HEK293T (cell line): Measurements from ENCODE around the gene SPCS1.
"Not testable (repeated sequence)": the region's sequence is repeated elsewhere in the genome, so short reads cannot be mapped to it uniquely, and the experiment has no call there.

Experiments
- CTCF ChIA-PET: fragments of 350-600 bp; formaldehyde crosslinking; extraction: SDS; loops from one replicate; lab custom pipeline; 2021; ENCODE audit warnings: antibody characterized with exemption, inconsistent platforms; lab: Yijun Ruan, JAX
- POLR2A ChIA-PET: fragments of 350-600 bp; formaldehyde crosslinking; extraction: SDS; loops from one replicate; lab custom pipeline; 2020; ENCODE audit warnings: antibody characterized with exemption, inconsistent platforms; lab: Yijun Ruan, JAX
- DNase-seq: peaks from one replicate; pipeline ENCODE4 v3.0.0; 2012; ENCODE audit warnings: mixed read lengths; ENCODE audit errors: extremely low spot score
- ARNT ChIP-seq: fragments of 450-650 bp; IDR thresholded peaks from 2 replicates; pipeline ENCODE4 v1.6.1; 2017; ENCODE audit warnings: mild to moderate bottlenecking
- BHLHE40 ChIP-seq: fragments of 450-650 bp; IDR thresholded peaks from 2 replicates; pipeline ENCODE4 v1.6.1; 2016; ENCODE audit warnings: mild to moderate bottlenecking, moderate library complexity, borderline replicate concordance
- CTBP1 ChIP-seq: fragments of 450-650 bp; IDR thresholded peaks from 2 replicates; pipeline ENCODE4 v1.6.1; 2016; ENCODE audit warnings: borderline replicate concordance
- ELF4 ChIP-seq: fragments of 450-650 bp; IDR thresholded peaks from 2 replicates; pipeline ENCODE4 v1.6.1; 2017; ENCODE audit warnings: antibody characterized with exemption
- FOXA1 ChIP-seq: fragments of 450-650 bp; IDR thresholded peaks from 2 replicates; pipeline ENCODE4 v1.6.1; 2016; ENCODE audit warnings: mild to moderate bottlenecking
- FOXK2 ChIP-seq: fragments of 450-650 bp; IDR thresholded peaks from 2 replicates; pipeline ENCODE4 v1.6.1; 2016; ENCODE audit warnings: mild to moderate bottlenecking
- FOXM1 ChIP-seq: fragments of 450-650 bp; IDR thresholded peaks from 2 replicates; pipeline ENCODE4 v1.6.1; 2017; ENCODE audit warnings: mild to moderate bottlenecking, borderline replicate concordance
- HDGF ChIP-seq: fragments of 450-650 bp; IDR thresholded peaks from 2 replicates; pipeline ENCODE4 v1.6.1; 2017; ENCODE audit warnings: antibody characterized with exemption, borderline replicate concordance
- L3MBTL2 ChIP-seq: fragments of 450-650 bp; conservative IDR thresholded peaks from 2 replicates; pipeline ENCODE4 v1.6.1; 2016; ENCODE audit warnings: mild to moderate bottlenecking
- LEF1 ChIP-seq: fragments of 450-650 bp; IDR thresholded peaks from 2 replicates; pipeline ENCODE4 v1.6.1; 2017; ENCODE audit warnings: mild to moderate bottlenecking, borderline replicate concordance
- NFRKB ChIP-seq: fragments of 450-650 bp; IDR thresholded peaks from 2 replicates; pipeline ENCODE4 v1.6.1; 2016; ENCODE audit warnings: mild to moderate bottlenecking, moderate library complexity
- PKNOX1 ChIP-seq: fragments of 450-650 bp; IDR thresholded peaks from 2 replicates; pipeline ENCODE4 v1.6.1; 2016
- SP1 ChIP-seq: fragments of 450-650 bp; IDR thresholded peaks from 2 replicates; pipeline ENCODE4 v1.6.1; 2017
- SUZ12 ChIP-seq: fragments of 450-650 bp; IDR thresholded peaks from 2 replicates; pipeline ENCODE4 v1.6.1; 2016; ENCODE audit warnings: mild to moderate bottlenecking
- TARDBP ChIP-seq: fragments of 450-650 bp; IDR thresholded peaks from 2 replicates; pipeline ENCODE4 v1.6.1; 2016
- ZNF384 ChIP-seq: fragments of 450-650 bp; IDR thresholded peaks from 2 replicates; pipeline ENCODE4 v1.6.1; 2016

Gene SPCS1

DNA sequence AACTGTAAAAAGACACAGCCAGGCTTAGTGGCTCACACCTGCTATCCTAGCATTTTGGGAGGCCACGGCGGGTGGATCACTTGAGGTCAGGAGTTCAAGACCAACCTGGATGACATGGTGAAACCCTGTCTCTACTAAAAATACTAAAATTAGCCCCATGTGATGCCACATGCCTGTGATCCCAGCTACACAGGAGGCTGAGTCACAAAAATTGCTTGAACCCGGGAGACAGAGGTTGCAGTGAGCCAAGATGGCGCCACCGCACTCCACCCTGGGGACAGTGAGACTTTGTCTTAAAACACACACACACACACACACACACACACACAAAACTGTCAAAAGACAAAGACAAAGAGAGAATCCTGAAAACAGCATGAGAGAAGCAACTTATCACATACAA lies 18.0 kb downstream of the SPCS1 start:
- TF ChIP-seq L3MBTL2 (no peak), NFRKB (no peak), HDGF (no peak), FOXM1 (no peak), BHLHE40 (no peak), ELF4 (no peak), ZNF384 (no peak), TARDBP (no peak), FOXA1 (no peak), CTBP1 (no peak), SP1 (no peak), ARNT (no peak), SUZ12 (no peak), FOXK2 (no peak), LEF1 (no peak), PKNOX1 (no peak)
- DNase-seq: no peak
- ChIA-PET CTCF (no interaction called here), POLR2A (no interaction called here)

DNA sequence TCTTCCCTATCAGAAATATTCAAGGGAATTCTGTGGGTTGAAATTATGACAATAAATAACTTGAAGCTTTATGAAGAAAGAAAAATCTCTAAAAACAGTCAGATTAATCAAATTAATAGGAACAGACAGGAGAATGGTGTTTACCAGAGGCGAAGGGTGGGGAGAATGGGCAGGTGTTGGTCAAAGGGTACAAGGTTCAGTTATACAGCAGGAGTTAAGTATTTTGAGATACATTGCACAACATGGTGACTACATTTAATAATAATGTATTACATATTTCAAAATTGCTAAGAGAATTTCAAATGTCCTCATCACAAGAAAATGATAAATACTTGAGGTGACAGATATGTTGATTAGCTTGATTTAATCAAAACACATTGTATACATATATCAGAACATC lies 18.6 kb downstream of the SPCS1 start:
- no peak for DNase-seq
- POLR2A ChIA-PET: no interaction called here
- CTCF ChIA-PET: no interaction called here

DNA sequence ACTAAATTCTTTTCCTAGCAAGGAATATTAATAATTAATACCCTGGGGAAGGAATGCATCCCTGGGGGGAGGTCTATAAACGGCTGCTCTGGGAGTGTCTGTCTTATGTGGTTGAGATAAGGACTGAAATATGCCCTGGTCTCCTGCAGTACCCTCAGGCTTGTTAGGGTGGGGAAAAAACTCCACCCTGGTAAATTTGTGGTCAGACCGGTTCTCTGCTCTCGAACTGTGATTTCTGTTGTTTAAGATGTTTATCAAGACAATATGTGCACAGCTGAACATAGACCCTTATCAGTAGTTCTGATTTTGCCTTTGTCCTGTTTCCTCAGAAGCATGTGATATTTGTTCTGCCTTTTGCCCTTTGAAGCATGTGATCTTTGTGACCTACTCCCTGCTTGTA lies 22.8 kb downstream of the SPCS1 start:
- CTCF ChIA-PET, POLR2A ChIA-PET, DNase-seq: not testable (repeated sequence)

More for the DNA sequence above, 18.6 kb downstream of the SPCS1 start:
- TF ChIP-seq HDGF (no peak), L3MBTL2 (no peak), PKNOX1 (no peak)

DNA sequence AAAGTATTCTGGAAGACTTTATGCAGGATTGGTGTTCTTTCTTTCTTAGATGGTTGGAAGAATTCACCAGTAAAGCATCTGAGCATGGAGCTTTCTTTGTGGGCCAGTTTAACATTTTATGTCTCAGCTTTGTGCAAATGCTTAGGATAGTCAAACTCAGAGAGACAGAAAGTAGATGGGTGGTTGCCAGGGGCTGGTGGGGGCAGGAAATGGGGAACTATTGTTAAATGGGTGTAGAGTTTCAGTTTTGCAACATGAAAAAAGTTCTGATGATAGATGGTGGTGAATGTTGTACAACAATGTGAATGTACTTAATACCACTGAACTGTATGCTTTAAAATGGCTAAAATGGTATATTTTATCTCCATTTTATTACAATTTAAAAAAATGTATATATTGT lies 24.8 kb downstream of the SPCS1 start:
- POLR2A ChIA-PET: no interaction called here
- CTCF ChIA-PET: no interaction called here
- TF ChIP-seq FOXK2 (no peak), HDGF (no peak), FOXA1 (no peak), TARDBP (no peak), LEF1 (no peak), SUZ12 (no peak), PKNOX1 (no peak), CTBP1 (no peak), ARNT (no peak), L3MBTL2 (no peak), NFRKB (no peak), ZNF384 (no peak), ELF4 (no peak), BHLHE40 (no peak), SP1 (no peak), FOXM1 (no peak)
- DNase-seq: no peak

- DNase-seq: no peak
- no peak for TF ChIP-seq PKNOX1
- TF ChIP-seq SP1: no peak
- TF ChIP-seq ZNF384: no peak
- no peak for TF ChIP-seq L3MBTL2
- TF ChIP-seq TARDBP: no peak
- TF ChIP-seq FOXA1: no peak
- no peak for TF ChIP-seq ELF4
- TF ChIP-seq HDGF: no peak
- TF ChIP-seq LEF1: no peak
- TF ChIP-seq CTBP1: no peak
- no peak for TF ChIP-seq SUZ12
- TF ChIP-seq FOXM1: no peak
- TF ChIP-seq FOXK2: no peak
- no peak for TF ChIP-seq BHLHE40
- no peak for TF ChIP-seq NFRKB
- TF ChIP-seq ARNT: no peak
- POLR2A ChIA-PET: no interaction called here
- CTCF ChIA-PET: no interaction called here
Measured at GRCh38 chr3:52731590-52731989, 25.7 kb downstream of the SPCS1 start.

DNA sequence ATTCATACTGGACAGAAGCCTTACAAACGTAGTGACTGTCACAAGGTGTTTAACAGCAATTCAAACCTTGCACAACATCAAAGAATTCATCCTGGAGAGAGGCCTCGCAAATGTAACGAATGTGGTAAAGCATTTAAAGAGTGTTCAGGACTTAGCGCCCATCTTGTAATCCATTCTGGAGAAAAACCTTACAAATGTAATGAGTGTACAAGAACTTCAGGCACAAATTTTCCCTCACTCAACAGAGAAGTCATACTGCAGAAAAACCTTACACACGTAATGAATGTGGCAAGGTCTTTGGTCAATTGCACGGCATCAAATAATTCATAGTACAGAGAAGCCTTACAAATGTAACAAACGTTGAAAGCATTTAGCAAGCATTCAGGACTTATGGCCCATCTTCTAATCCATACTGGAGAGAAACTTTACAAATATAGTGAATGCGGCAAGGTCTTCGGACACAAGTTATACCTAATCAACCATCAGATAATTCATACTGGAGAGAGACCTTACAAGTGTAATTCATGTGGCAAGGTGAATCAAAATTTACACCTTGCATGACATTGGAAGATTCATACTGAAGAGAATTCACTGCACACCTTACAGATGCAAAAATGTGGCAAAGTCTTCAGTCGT lies 27.5 kb downstream of the SPCS1 start:
- DNase-seq: no peak
- ChIA-PET CTCF (no interaction called here), POLR2A (no interaction called here)
- TF ChIP-seq NFRKB: no peak
- no peak for TF ChIP-seq ZNF384
- no peak for TF ChIP-seq TARDBP
- no peak for TF ChIP-seq ARNT
- no peak for TF ChIP-seq PKNOX1
- no peak for TF ChIP-seq ELF4
- TF ChIP-seq L3MBTL2: no peak
- TF ChIP-seq FOXA1: no peak
- no peak for TF ChIP-seq HDGF
- TF ChIP-seq SP1: no peak
- TF ChIP-seq SUZ12: no peak
- TF ChIP-seq FOXM1: no peak
- TF ChIP-seq BHLHE40: no peak
- no peak for TF ChIP-seq FOXK2
